ENCODE measurements around the gene MCTP1.

MCTP1 gene

GRCh38 chr5:94742852-94743251 lies 542.0 kb downstream of the MCTP1 start:
- TF ChIP-seq SP1 (IDR thresholded peaks at IDR 0.05): no peak
- TF ChIP-seq FOXM1 (IDR thresholded peaks at IDR 0.05; ENCODE audit: borderline replicate concordance): no peak
- TF ChIP-seq NFRKB (IDR thresholded peaks at IDR 0.05): no peak
- no peak for TF ChIP-seq BHLHE40 (IDR thresholded peaks at IDR 0.05; ENCODE audit: borderline replicate concordance)
- no peak for TF ChIP-seq FOXK2 (IDR thresholded peaks at IDR 0.05)
- no peak for TF ChIP-seq ARNT (IDR thresholded peaks at IDR 0.05)
- TF ChIP-seq L3MBTL2 (conservative IDR thresholded peaks at IDR 0.05): no peak
- no peak for TF ChIP-seq ELF4 (IDR thresholded peaks at IDR 0.05)
- TF ChIP-seq SUZ12 (IDR thresholded peaks at IDR 0.05): no peak
- no peak for TF ChIP-seq PKNOX1 (IDR thresholded peaks at IDR 0.05)
- no peak for TF ChIP-seq ZNF384 (IDR thresholded peaks at IDR 0.05)
- TF ChIP-seq TARDBP (IDR thresholded peaks at IDR 0.05): no peak
- no peak for TF ChIP-seq CTBP1 (IDR thresholded peaks at IDR 0.05; ENCODE audit: borderline replicate concordance)
- TF ChIP-seq LEF1 (IDR thresholded peaks at IDR 0.05; ENCODE audit: borderline replicate concordance): no peak
- no peak for TF ChIP-seq HDGF (IDR thresholded peaks at IDR 0.05; ENCODE audit: borderline replicate concordance)
- TF ChIP-seq FOXA1 (IDR thresholded peaks at IDR 0.05): no peak
- ChIA-PET CTCF (no interaction called here), POLR2A (no interaction called here)
- DNase-seq (ENCODE audit: extremely low spot score): no peak

GRCh38 chr5:94740286-94740685 lies 544.6 kb downstream of the MCTP1 start:
- ChIA-PET CTCF (no interaction called here), POLR2A (no interaction called here)
- TF ChIP-seq HDGF (IDR thresholded peaks at IDR 0.05; ENCODE audit: borderline replicate concordance): no peak
- no peak for TF ChIP-seq PKNOX1 (IDR thresholded peaks at IDR 0.05)
- TF ChIP-seq LEF1 (IDR thresholded peaks at IDR 0.05; ENCODE audit: borderline replicate concordance): no peak
- TF ChIP-seq L3MBTL2 (conservative IDR thresholded peaks at IDR 0.05): no peak
- TF ChIP-seq SUZ12 (IDR thresholded peaks at IDR 0.05): no peak
- no peak for TF ChIP-seq ARNT (IDR thresholded peaks at IDR 0.05)
- TF ChIP-seq ELF4 (IDR thresholded peaks at IDR 0.05): no peak
- no peak for DNase-seq (ENCODE audit: extremely low spot score)

GRCh38 chr5:94736498-94736897 lies 548.4 kb downstream of the MCTP1 start:
- no peak for DNase-seq (ENCODE audit: extremely low spot score)
- ChIA-PET CTCF (interaction anchor here (1.4 kb wide), 1 partner anchor 34 kb away, joined by 5 read pairs; no protein-coding TSS in a partner anchor), POLR2A (no interaction called here)
- TF ChIP-seq FOXM1 (IDR thresholded peaks at IDR 0.05; ENCODE audit: borderline replicate concordance) (no peak), BHLHE40 (IDR thresholded peaks at IDR 0.05; ENCODE audit: borderline replicate concordance) (no peak), SP1 (IDR thresholded peaks at IDR 0.05) (no peak), HDGF (IDR thresholded peaks at IDR 0.05; ENCODE audit: borderline replicate concordance) (no peak), SUZ12 (IDR thresholded peaks at IDR 0.05) (no peak), ZNF384 (IDR thresholded peaks at IDR 0.05) (no peak), ARNT (IDR thresholded peaks at IDR 0.05) (no peak), L3MBTL2 (conservative IDR thresholded peaks at IDR 0.05) (no peak), NFRKB (IDR thresholded peaks at IDR 0.05) (no peak), PKNOX1 (IDR thresholded peaks at IDR 0.05) (no peak), FOXA1 (IDR thresholded peaks at IDR 0.05) (no peak), ELF4 (IDR thresholded peaks at IDR 0.05) (no peak), LEF1 (IDR thresholded peaks at IDR 0.05; ENCODE audit: borderline replicate concordance) (no peak), TARDBP (IDR thresholded peaks at IDR 0.05) (no peak)

GRCh38 chr5:94731471-94731870 lies 553.4 kb downstream of the MCTP1 start:
- TF ChIP-seq SUZ12 (IDR thresholded peaks at IDR 0.05) (no peak), FOXK2 (IDR thresholded peaks at IDR 0.05) (no peak), TARDBP (IDR thresholded peaks at IDR 0.05) (no peak), PKNOX1 (IDR thresholded peaks at IDR 0.05) (no peak), CTBP1 (IDR thresholded peaks at IDR 0.05; ENCODE audit: borderline replicate concordance) (no peak), FOXA1 (IDR thresholded peaks at IDR 0.05) (no peak), HDGF (IDR thresholded peaks at IDR 0.05; ENCODE audit: borderline replicate concordance) (no peak), ARNT (IDR thresholded peaks at IDR 0.05) (no peak)
- ChIA-PET POLR2A (no interaction called here), CTCF (no interaction called here)
- no peak for DNase-seq (ENCODE audit: extremely low spot score)

- POLR2A ChIA-PET: no interaction called here
- DNase-seq (ENCODE audit: extremely low spot score): no peak
- CTCF ChIA-PET: interaction anchor here (0.7 to 1.8 kb wide), 2 partner anchors 13 to 198 kb away, joined by 3 to 8 read pairs; no protein-coding TSS in a partner anchor
- TF ChIP-seq BHLHE40 (IDR thresholded peaks at IDR 0.05; ENCODE audit: borderline replicate concordance) (no peak), FOXK2 (IDR thresholded peaks at IDR 0.05) (no peak), PKNOX1 (IDR thresholded peaks at IDR 0.05) (no peak), NFRKB (IDR thresholded peaks at IDR 0.05) (no peak), ZNF384 (IDR thresholded peaks at IDR 0.05) (no peak), ELF4 (IDR thresholded peaks at IDR 0.05) (no peak), SP1 (IDR thresholded peaks at IDR 0.05) (no peak), SUZ12 (IDR thresholded peaks at IDR 0.05) (no peak), FOXA1 (IDR thresholded peaks at IDR 0.05) (no peak), FOXM1 (IDR thresholded peaks at IDR 0.05; ENCODE audit: borderline replicate concordance) (no peak)
Observed at GRCh38 chr5:94725142-94725541, 559.8 kb downstream of the MCTP1 start.
